Subcutaneous adipose tissue (tissue), 4 donors: Measurements from ENCODE around the gene ZNF160. TPM values are rescaled to one million over a fixed set of nuclear protein-coding genes. Genes with fewer than 3 reads are reported as not detected.

Experiments
- total RNA-seq, 4 donors: library from RNA; depleted of rRNA; stranded (reverse); fragments of >200 nt; gene quantifications; one replicate each; pipeline ENCODE4 v1.1.0, GENCODE V29; 2016
- TF ChIP-seq, protein P1 (sequence below): fragments of 450-650 bp; IDR thresholded peaks from one replicate; pipeline ENCODE4 v1.5.1; 2016; ENCODE audit warnings: low read depth, mild to moderate bottlenecking, control low read depth, antibody characterized with exemption, moderate library complexity

ZNF160 gene
- total RNA-seq, 4 donors from 2014 or later: 41.0 to 81.6 (median 53.3) TPM

DNA sequence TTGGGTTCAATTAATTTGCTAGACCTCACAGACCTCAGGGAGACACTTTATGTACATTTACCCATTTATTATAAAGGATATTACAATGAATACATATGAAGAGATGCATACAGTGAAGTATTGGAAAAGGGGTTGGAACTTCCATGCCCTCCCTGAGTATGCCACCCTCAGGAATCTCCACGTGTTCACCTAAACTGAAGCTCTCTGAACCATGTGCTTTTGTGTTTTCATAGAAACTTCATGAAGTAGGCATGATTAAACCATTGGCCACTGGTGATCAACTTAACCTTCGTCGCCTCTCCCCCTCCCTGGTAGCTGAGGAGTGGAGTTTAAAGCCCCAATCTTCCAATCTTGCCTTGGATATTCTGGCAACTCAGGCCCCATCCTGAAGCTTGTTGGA lies 20.3 kb downstream of the ZNF160 start:
- TF ChIP-seq, protein P1, sequence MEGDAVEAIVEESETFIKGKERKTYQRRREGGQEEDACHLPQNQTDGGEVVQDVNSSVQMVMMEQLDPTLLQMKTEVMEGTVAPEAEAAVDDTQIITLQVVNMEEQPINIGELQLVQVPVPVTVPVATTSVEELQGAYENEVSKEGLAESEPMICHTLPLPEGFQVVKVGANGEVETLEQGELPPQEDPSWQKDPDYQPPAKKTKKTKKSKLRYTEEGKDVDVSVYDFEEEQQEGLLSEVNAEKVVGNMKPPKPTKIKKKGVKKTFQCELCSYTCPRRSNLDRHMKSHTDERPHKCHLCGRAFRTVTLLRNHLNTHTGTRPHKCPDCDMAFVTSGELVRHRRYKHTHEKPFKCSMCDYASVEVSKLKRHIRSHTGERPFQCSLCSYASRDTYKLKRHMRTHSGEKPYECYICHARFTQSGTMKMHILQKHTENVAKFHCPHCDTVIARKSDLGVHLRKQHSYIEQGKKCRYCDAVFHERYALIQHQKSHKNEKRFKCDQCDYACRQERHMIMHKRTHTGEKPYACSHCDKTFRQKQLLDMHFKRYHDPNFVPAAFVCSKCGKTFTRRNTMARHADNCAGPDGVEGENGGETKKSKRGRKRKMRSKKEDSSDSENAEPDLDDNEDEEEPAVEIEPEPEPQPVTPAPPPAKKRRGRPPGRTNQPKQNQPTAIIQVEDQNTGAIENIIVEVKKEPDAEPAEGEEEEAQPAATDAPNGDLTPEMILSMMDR: no peak

DNA sequence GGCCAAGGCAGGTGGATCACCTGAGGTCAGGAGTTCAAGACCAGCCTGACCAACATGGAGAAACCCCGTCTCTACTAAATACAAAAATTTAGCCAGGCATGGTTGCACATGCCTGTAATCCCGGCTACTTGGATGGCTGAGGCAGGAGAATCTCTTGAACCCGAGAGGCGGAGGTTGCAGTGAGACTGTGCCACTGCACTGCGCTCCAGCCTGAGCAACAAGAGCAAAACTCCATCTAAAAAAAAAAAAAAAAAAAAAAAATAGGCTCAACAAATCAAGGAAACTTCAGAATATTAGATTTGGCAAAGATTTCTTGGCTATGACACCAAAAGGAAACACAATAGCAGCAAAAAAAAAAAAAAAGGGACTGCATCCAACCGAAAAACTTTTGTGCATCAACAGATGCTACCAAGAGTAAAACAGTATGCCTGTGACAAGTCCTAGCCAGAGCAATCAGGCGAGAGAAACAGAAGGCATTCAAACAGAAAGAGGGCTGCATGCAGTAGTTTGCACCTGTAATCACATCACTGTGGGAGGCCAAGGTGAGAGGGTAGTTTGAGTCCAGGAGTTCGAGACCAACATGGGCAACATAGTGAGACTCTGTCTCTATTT lies 23.8 kb downstream of the ZNF160 start:
- TF ChIP-seq, protein P1: no peak

DNA sequence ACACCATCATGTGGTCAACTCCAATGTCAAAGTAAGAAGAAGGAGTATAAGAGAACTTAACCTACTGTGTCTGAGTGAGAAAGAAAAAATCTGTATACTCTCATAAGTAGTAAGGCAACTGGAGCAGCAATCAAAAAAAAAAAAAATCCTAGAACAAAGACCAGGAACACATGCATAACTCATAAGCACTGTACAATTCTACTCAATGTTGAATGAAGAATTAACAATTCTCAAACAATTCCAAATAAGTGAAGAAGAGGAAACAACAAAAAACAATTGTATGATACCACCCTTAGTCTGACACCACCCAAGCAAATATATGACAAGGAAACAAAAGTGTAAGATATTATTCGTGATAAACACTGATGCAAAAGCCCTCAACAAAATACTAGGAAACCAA lies 24.6 kb downstream of the ZNF160 start:
- TF ChIP-seq, protein P1: no peak

DNA sequence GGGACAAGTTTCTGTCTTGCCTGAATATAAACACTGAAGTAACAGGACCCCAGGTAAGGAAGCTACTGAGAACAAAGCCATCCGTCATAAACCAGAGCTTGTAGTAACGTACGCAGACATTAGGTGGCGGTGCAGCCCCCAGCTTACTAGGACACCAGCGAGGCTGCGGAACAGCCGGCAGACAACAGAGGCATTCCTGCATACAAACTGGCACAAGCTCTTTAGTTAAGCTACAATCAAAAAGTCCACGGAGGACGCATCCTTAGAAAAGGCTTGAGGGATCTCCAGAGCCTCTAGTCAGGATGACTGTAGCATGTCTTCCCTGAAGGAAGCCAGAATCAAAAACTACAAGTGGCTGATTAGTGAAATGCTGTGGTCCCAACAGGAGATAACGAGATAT lies 26.2 kb downstream of the ZNF160 start:
- TF ChIP-seq, protein P1: no peak

DNA sequence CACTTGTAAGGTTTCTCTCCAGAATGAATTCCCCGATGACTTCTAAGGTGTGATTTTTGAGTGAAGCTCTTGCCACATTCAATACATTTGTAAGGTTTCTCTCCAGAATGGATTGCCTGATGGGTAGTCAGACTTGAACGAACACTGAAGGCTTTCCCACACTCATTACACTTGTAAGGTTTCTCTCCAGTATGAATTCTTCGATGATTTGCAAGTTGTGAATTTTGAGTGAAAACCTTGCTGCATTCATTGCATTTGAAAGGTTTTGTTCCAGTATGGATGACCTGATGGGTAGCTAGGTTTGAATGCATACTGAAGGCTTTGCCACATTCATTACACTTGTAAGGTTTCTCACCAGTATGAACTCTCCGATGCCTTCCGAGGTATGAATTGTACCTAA lies 34.4 kb downstream of the ZNF160 start:
- TF ChIP-seq, protein P1: no peak

DNA sequence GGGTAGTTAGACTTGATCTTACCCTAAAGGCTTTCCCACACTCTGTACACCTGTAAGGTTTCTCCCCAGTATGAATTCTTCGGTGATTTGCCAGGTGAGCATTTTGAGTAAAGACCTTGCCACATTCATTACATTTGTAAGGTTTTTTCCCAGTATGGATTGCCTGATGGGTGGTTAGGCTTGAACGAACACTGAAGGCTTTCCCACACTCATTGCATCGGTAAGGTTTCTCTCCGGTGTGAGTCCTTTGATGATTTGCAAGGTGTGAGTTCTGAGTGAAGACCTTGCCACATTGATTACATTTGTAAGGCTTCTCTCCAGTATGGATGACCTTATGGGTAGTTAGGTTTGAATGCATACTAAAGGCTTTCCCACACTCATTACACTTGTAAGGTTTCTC lies 35.0 kb downstream of the ZNF160 start:
- TF ChIP-seq, protein P1: no peak

GRCh38 chr19:53057904-53058580 lies 45.2 kb downstream of the ZNF160 start:
- TF ChIP-seq, protein P1: no peak
